Lower lobe of right lung (tissue), 2 donors: ENCODE measurements around the gene FUT7. TPM values are rescaled to one million over a fixed set of nuclear protein-coding genes. Genes with fewer than 3 reads are reported as not detected.

Experiments
- ATAC-seq, 2 donors: fragments of 200-7000 bp; cut with Tn5 transposase; one replicate each; pipeline ENCODE4 v1.9.1; 2020 to 2022; ENCODE audit warnings: mild to moderate bottlenecking in 2 of 2, moderate library complexity in 2 of 2
- DNase-seq: peaks from one replicate; pipeline ENCODE4 v3.0.0-alpha.2; 2020
- H3K27ac ChIP-seq: fragments of 200-600 bp; one replicate; pipeline ENCODE4 v1.8.0; 2022
- H3K27me3 ChIP-seq: fragments of 200-600 bp; one replicate; pipeline ENCODE4 v1.8.0; 2022; ENCODE audit warnings: low read depth
- H3K36me3 ChIP-seq: fragments of 200-600 bp; one replicate; pipeline ENCODE4 v1.8.0; 2022; ENCODE audit warnings: mild to moderate bottlenecking
- H3K4me1 ChIP-seq: fragments of 200-600 bp; one replicate; pipeline ENCODE4 v1.8.0; 2022
- H3K4me3 ChIP-seq: fragments of 200-600 bp; one replicate; pipeline ENCODE4 v1.8.0; 2022; ENCODE audit warnings: mild to moderate bottlenecking
- H3K9me3 ChIP-seq: fragments of 200-600 bp; one replicate; pipeline ENCODE4 v1.8.0; 2022
- CTCF ChIP-seq: fragments of 200-600 bp; IDR thresholded peaks from one replicate; pipeline ENCODE4 v1.8.0; 2022; ENCODE audit warnings: antibody characterized with exemption, mild to moderate bottlenecking
- intact Hi-C: fragments of 100-400 bp; cut with DNase I; formaldehyde crosslinking; loops from one replicate; pipeline ENCODE4 v1.11.0; 2022
- total RNA-seq: library from RNA; stranded (reverse); fragmentation: NEBNext Ultra II Directional; extraction: Animal tissue kit (Norgen Biotek cat#: 25700); gene quantifications from one replicate; pipeline ENCODE4 v1.2.1, GENCODE V29; 2021
- donor health status: DM: no; HTN: yes; CAD: no; lungs with severe emphysema.

The FUT7 gene
- total RNA-seq, 1 donor from 2014 or later = 1.1 TPM

GRCh38 chr9:137058521-137059234, 26.8 kb upstream of the FUT7 start:
- DNase-seq = no peak
- H3K9me3 ChIP-seq = no peaks in the 10 kb centered on the region
- no peak for ATAC-seq
- H3K4me1 ChIP-seq = peaks cover 22% of the 10 kb centered on the region
- no peak overlapping the region for H3K4me3 ChIP-seq
- H3K36me3 ChIP-seq = no peaks in the 10 kb centered on the region
- TF ChIP-seq CTCF = no peak
- intact Hi-C loops = no loop called here
- peaks cover 13% of the 10 kb centered on the region for H3K27me3 ChIP-seq
- H3K27ac ChIP-seq = no peak overlapping the region

- DNase-seq (no peak), ATAC-seq (no peak)
- no peaks in the 10 kb centered on the region for H3K36me3 ChIP-seq
- peaks cover 30% of the 10 kb centered on the region for H3K4me1 ChIP-seq
- TF ChIP-seq CTCF = no peak
- H3K4me3 ChIP-seq = no peak overlapping the region
- H3K9me3 ChIP-seq = no peaks in the 10 kb centered on the region
- H3K27me3 ChIP-seq = peaks cover 24% of the 10 kb centered on the region
- no peak overlapping the region for H3K27ac ChIP-seq
- intact Hi-C loops = no loop called here
These were observed 25.7 kb upstream of the FUT7 start for GRCh38 chr9:137057545-137057944.

- Histone ChIP-seq H3K9me3 (no peaks in the 10 kb centered on the region), H3K27ac (no peak overlapping the region), H3K27me3 (peaks cover 30% of the 10 kb centered on the region), H3K36me3 (no peaks in the 10 kb centered on the region), H3K4me3 (no peak overlapping the region), H3K4me1 (peaks cover 30% of the 10 kb centered on the region)
- no peak for ATAC-seq
- no peak for TF ChIP-seq CTCF
- intact Hi-C loops = no loop called here
- DNase-seq = no peak
These were observed 25.0 kb upstream of the FUT7 start for GRCh38 chr9:137056739-137057415.

GRCh38 chr9:137055385-137056364, 23.8 kb upstream of the FUT7 start:
- peak; percentile 28 to 51 for ATAC-seq
- peaks cover 42% of the 10 kb centered on the region for H3K27me3 ChIP-seq
- peaks cover 30% of the 10 kb centered on the region for H3K4me1 ChIP-seq
- H3K36me3 ChIP-seq = no peaks in the 10 kb centered on the region
- H3K27ac ChIP-seq = peak overlapping the region; percentile 46
- DNase-seq = peak; percentile 73
- intact Hi-C loops = no loop called here
- no peak overlapping the region for H3K4me3 ChIP-seq
- no peaks in the 10 kb centered on the region for H3K9me3 ChIP-seq
- TF ChIP-seq CTCF = no peak

- H3K36me3 ChIP-seq = no peaks in the 10 kb centered on the region
- peaks cover 47% of the 10 kb centered on the region for H3K27me3 ChIP-seq
- H3K9me3 ChIP-seq = no peaks in the 10 kb centered on the region
- DNase-seq (no peak), ATAC-seq (no peak)
- no peak for TF ChIP-seq CTCF
- no peak overlapping the region for H3K4me3 ChIP-seq
- H3K27ac ChIP-seq = peak overlapping the region; percentile 46
- intact Hi-C loops = no loop called here
- peaks cover 30% of the 10 kb centered on the region for H3K4me1 ChIP-seq
These were observed 23.1 kb upstream of the FUT7 start for GRCh38 chr9:137054932-137055384.
